Liver (tissue), 9 donors: Measurements from ENCODE around the gene ITIH1. TPM values are rescaled to one million over a fixed set of nuclear protein-coding genes. Genes with fewer than 3 reads are reported as not detected.

Experiments
- DNase-seq: peaks from one replicate; pipeline ENCODE4 v3.0.0-alpha.2; 2017; ENCODE audit warnings: low spot score
- H3K27ac ChIP-seq, 2 donors: one replicate each; pipeline ENCODE4 v1.7.0; 2013; ENCODE audit warnings: inconsistent platforms in 2 of 2, low read length in 2 of 2, control low read depth in 1 of 2, low read depth in 1 of 2, mild to moderate bottlenecking in 1 of 2
- H3K27me3 ChIP-seq, 4 donors: one replicate each; pipeline versions ENCODE4 v1.6.1 to v1.7.0; 2013; ENCODE audit warnings: low read length in 3 of 4, inconsistent platforms in 1 of 4, mild to moderate bottlenecking in 1 of 4, moderate library complexity in 1 of 4; ENCODE audit not compliant: control insufficient read depth in 4 of 4, insufficient read depth in 4 of 4
- H3K36me3 ChIP-seq, 4 donors: one replicate each; pipeline versions ENCODE4 v1.6.1 to v1.7.0; 2013; ENCODE audit warnings: low read length in 3 of 4, mild to moderate bottlenecking in 3 of 4, low read depth in 1 of 4, moderate library complexity in 1 of 4; ENCODE audit not compliant: control insufficient read depth in 4 of 4, insufficient read depth in 3 of 4
- H3K4me1 ChIP-seq, 4 donors: one replicate each; pipeline versions ENCODE4 v1.6.1 to v1.7.0; 2013; ENCODE audit warnings: low read length in 3 of 4, mild to moderate bottlenecking in 3 of 4, moderate library complexity in 1 of 4; ENCODE audit not compliant: control insufficient read depth in 4 of 4, insufficient read depth in 4 of 4
- H3K4me3 ChIP-seq, 3 donors: one replicate each; pipeline versions ENCODE4 v1.6.1 to v1.7.0; 2013; ENCODE audit warnings: low read length in 3 of 3, control low read depth in 1 of 3, low read depth in 1 of 3, mild to moderate bottlenecking in 1 of 3
- H3K9ac ChIP-seq, 2 donors: one replicate each; pipeline ENCODE4 v1.7.0; 2013; ENCODE audit warnings: low read length in 2 of 2, mild to moderate bottlenecking in 2 of 2, moderate library complexity in 2 of 2, control low read depth in 1 of 2, low read depth in 1 of 2
- H3K9me3 ChIP-seq, 4 donors: one replicate each; pipeline versions ENCODE4 v1.6.1 to v1.7.0; 2013; ENCODE audit warnings: low read length in 3 of 4; ENCODE audit not compliant: control insufficient read depth in 4 of 4
- ATF3 ChIP-seq: IDR thresholded peaks from 2 replicates; pipeline ENCODE4 v1.6.1; 2016; ENCODE audit warnings: antibody characterized with exemption
- CTCF ChIP-seq: fragments of 150-350 bp; IDR thresholded peaks from 2 replicates; pipeline ENCODE4 v1.5.1; 2017; ENCODE audit warnings: improper control_type of control experiment, low read depth, low read length; ENCODE audit not compliant: missing input control
- EGR1 ChIP-seq, 2 donors: IDR thresholded peaks; 2 replicates each; pipeline ENCODE4 v1.6.1; 2016 to 2018; ENCODE audit warnings: antibody characterized with exemption in 2 of 2, low read depth in 2 of 2
- FOXA1 ChIP-seq: IDR thresholded peaks from 2 replicates; pipeline ENCODE4 v1.6.1; 2016; ENCODE audit warnings: antibody characterized with exemption
- FOXA2 ChIP-seq: IDR thresholded peaks from 2 replicates; pipeline ENCODE4 v1.6.1; 2016; ENCODE audit warnings: antibody characterized with exemption
- GABPA ChIP-seq, 2 donors: IDR thresholded peaks in 1 of 2; conservative IDR thresholded peaks in 1 of 2; 2 replicates each; pipeline ENCODE4 v1.6.1; 2016; ENCODE audit warnings: antibody characterized with exemption in 2 of 2, mild to moderate bottlenecking in 1 of 2, moderate library complexity in 1 of 2
- HNF4A ChIP-seq, 2 donors: conservative IDR thresholded peaks; 2 replicates each; pipeline ENCODE4 v1.6.1; 2016; ENCODE audit warnings: antibody characterized with exemption in 2 of 2, mild to moderate bottlenecking in 2 of 2
- HNF4G ChIP-seq: IDR thresholded peaks from 2 replicates; pipeline ENCODE4 v1.6.1; 2016; ENCODE audit warnings: antibody characterized with exemption
- JUND ChIP-seq, 2 donors: IDR thresholded peaks; 2 replicates each; pipeline ENCODE4 v1.6.1; 2016; ENCODE audit warnings: antibody characterized with exemption in 2 of 2
- MAX ChIP-seq: IDR thresholded peaks from 2 replicates; pipeline ENCODE4 v1.6.1; 2016; ENCODE audit warnings: antibody characterized with exemption
- NR2F2 ChIP-seq: IDR thresholded peaks from 2 replicates; pipeline ENCODE4 v1.6.1; 2016; ENCODE audit warnings: antibody characterized with exemption
- RAD21 ChIP-seq, 2 donors: IDR thresholded peaks; 2 replicates each; pipeline ENCODE4 v1.6.1; 2016; ENCODE audit warnings: antibody characterized with exemption in 2 of 2, mild to moderate bottlenecking in 2 of 2
- REST ChIP-seq: IDR thresholded peaks from 2 replicates; pipeline ENCODE4 v1.6.1; 2016; ENCODE audit warnings: antibody characterized with exemption, mild to moderate bottlenecking
- RXRA ChIP-seq, 2 donors: IDR thresholded peaks; 2 replicates each; pipeline ENCODE4 v1.6.1; 2017 to 2018; ENCODE audit warnings: antibody characterized with exemption in 2 of 2, mild to moderate bottlenecking in 1 of 2
- SP1 ChIP-seq: IDR thresholded peaks from 2 replicates; pipeline ENCODE4 v1.6.1; 2018; ENCODE audit warnings: antibody characterized with exemption, mild to moderate bottlenecking
- TAF1 ChIP-seq: conservative IDR thresholded peaks from 2 replicates; pipeline ENCODE4 v1.6.1; 2016; ENCODE audit warnings: antibody characterized with exemption, mild to moderate bottlenecking
- YY1 ChIP-seq: IDR thresholded peaks from 2 replicates; pipeline ENCODE4 v1.6.1; 2016; ENCODE audit warnings: antibody characterized with exemption, mild to moderate bottlenecking
- ZBTB33 ChIP-seq: IDR thresholded peaks from 2 replicates; pipeline ENCODE4 v1.6.1; 2016; ENCODE audit warnings: antibody characterized with exemption
- WGBS: extraction: QIAGEN DNeasy Blood & Tissue Kit; methylation state at CpG from one replicate; pipeline ENCODE4 v1.1.7; 2013; 5-methylcytosine and 5-hydroxymethylcytosine counted together
- polyA plus RNA-seq, 2 donors: library from polyadenylated mRNA; stranded (reverse) in 1 of 2; unstranded in 1 of 2; fragments of 200-250 nt in 1 of 2; fragments of >200 nt in 1 of 2; fragmentation: Nextera tagmentation in 1 of 2; extraction: Ambion mirVana in 1 of 2; gene quantifications; one replicate each; pipeline versions ENCODE4 v1.2.1 to v1.2.3, GENCODE V29; 2013 to 2015
- total RNA-seq, 2 donors: library from RNA; depleted of rRNA; stranded (reverse); fragments of >200 nt; gene quantifications; one replicate each; pipeline ENCODE4 v1.2.3, GENCODE V29; 2014
- donor health status: healthy.
- donor health status: healthy.
- donor health status: healthy.
- donor health status: healthy.
- donor health status: healthy.

ITIH1 gene
- total and polyA plus RNA-seq, 4 donors = 1,022 to 1,400 (median 1,242) TPM

- DNase-seq = no peak
- peak overlapping the region; percentile 96 to 99 for H3K27ac ChIP-seq
- TF ChIP-seq YY1 = no peak
- H3K27me3 ChIP-seq = no peaks in the 10 kb centered on the region
- H3K9ac ChIP-seq = peak overlapping the region; percentile 44 to 46
- WGBS = 36% methylated on average over 9 of the region's 9 CpGs
- peaks cover 14 to 50% (median 41%) of the 10 kb centered on the region in 4 donors for H3K36me3 ChIP-seq
- H3K4me1 ChIP-seq = peaks cover 2 to 72% (median 58%) of the 10 kb centered on the region in 4 donors
- no peaks in the 10 kb centered on the region for H3K9me3 ChIP-seq
- peak overlapping the region in 2 of 3 donors; percentile 31 to 40 for H3K4me3 ChIP-seq
Observed at GRCh38 chr3:52827441-52827840, 50.0 kb downstream of the ITIH1 start.

- WGBS = 34% methylated on average over 10 of the region's 10 CpGs
- DNase-seq = peak; percentile 59
- Histone ChIP-seq H3K4me3 (peak overlapping the region; percentile 62 to 94 (median 93)), H3K27me3 (no peaks in the 10 kb centered on the region), H3K4me1 (peaks cover 2 to 72% (median 57%) of the 10 kb centered on the region in 4 donors), H3K9me3 (no peaks in the 10 kb centered on the region), H3K9ac (peak overlapping the region; percentile 37 to 46), H3K27ac (peak overlapping the region; percentile 96 to 99), H3K36me3 (peaks cover 14 to 46% (median 36%) of the 10 kb centered on the region in 4 donors)
- TF ChIP-seq HNF4A (conservative IDR thresholded peaks at IDR 0.05) = peak; percentile 52 to 68
- peak; percentile 79 for TF ChIP-seq REST
- peak; percentile 68 to 85 for TF ChIP-seq RXRA (IDR thresholded peaks at IDR 0.05)
- peak; percentile 62 for TF ChIP-seq ATF3
- TF ChIP-seq YY1 = peak; percentile 84
- TF ChIP-seq MAX = peak; percentile 74
- no peak for TF ChIP-seq FOXA2
- peak; percentile 74 for TF ChIP-seq SP1
- TF ChIP-seq FOXA1 = no peak
- TF ChIP-seq TAF1 = peak; percentile 83
- TF ChIP-seq HNF4G = no peak
- TF ChIP-seq ZBTB33 = peak; percentile 49
- TF ChIP-seq JUND (IDR thresholded peaks at IDR 0.05) = peak; percentile 60
- TF ChIP-seq NR2F2 = no peak
- peak; percentile 63 to 64 for TF ChIP-seq RAD21 (IDR thresholded peaks at IDR 0.05)
- TF ChIP-seq GABPA (IDR thresholded peaks at IDR 0.05 in 1 of 2, conservative IDR thresholded peaks at IDR 0.05 in 1 of 2) = peak in 1 of 2 donors; percentile 48
- TF ChIP-seq CTCF = peak; percentile 44
- peak; percentile 62 to 64 for TF ChIP-seq EGR1 (IDR thresholded peaks at IDR 0.05; ENCODE audit: low read depth in 2 of 2)
Observed at GRCh38 chr3:52827866-52828376, 50.5 kb downstream of the ITIH1 start.
